GM10847 (cell line): Measurements from ENCODE around the gene PARP6.

Experiments
- POLR2A ChIP-seq: IDR thresholded peaks from 2 replicates; pipeline ENCODE4 v1.6.1; 2011; ENCODE audit not compliant: insufficient read length; ENCODE audit errors: extremely low read depth

PARP6 gene

GRCh38 chr15:72229076-72229946, 43.0 kb downstream of the PARP6 start:
- no peak for TF ChIP-seq POLR2A

GRCh38 chr15:72227720-72228119, 44.6 kb downstream of the PARP6 start:
- TF ChIP-seq POLR2A = no peak

DNA sequence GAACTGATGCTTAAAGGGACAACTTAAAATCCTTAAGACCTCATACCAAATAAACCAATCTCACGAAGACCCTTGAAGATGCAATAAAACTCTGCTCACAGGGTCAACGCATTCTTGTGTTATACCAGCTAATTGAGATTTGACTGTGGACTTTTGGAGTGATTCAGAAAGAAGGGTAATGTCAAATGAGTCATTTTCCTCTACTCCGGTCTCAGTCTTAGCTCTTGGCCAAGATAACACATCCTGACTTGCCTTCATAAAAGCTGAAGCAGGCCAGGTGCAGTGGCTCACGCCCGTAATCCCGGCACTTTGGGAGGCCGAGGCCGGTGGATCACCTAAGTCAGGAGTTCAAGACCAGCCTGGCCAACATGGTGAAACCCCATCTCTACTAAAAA, 45.2 kb downstream of the PARP6 start:
- TF ChIP-seq POLR2A = no peak

GRCh38 chr15:72223278-72223677, 49.1 kb downstream of the PARP6 start:
- TF ChIP-seq POLR2A = no peak

- TF ChIP-seq POLR2A = no peak
Measured at GRCh38 chr15:72222393-72222792, 50.0 kb downstream of the PARP6 start.

DNA sequence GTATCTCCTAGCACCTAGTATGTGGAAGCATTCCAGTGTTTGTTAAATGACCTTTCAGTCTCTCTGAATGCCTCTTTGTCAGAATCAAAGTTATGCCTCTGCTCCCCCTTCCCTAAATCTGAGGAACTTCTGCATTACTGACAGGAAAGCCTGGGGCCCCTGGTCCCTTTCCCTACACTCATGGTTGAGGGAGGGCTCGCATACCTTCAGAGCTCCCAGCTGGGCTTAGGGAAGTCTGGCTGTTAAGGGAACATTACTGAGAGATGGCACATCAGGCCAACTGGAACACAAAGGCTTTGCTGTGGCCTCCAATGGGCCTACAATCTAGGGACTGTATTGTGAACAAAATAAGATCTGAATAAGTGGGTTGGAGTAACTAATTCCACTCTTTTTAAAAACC, 51.7 kb downstream of the PARP6 start:
- no peak for TF ChIP-seq POLR2A

- TF ChIP-seq POLR2A = no peak
Measured at GRCh38 chr15:72217216-72217615, 55.1 kb downstream of the PARP6 start.

DNA sequence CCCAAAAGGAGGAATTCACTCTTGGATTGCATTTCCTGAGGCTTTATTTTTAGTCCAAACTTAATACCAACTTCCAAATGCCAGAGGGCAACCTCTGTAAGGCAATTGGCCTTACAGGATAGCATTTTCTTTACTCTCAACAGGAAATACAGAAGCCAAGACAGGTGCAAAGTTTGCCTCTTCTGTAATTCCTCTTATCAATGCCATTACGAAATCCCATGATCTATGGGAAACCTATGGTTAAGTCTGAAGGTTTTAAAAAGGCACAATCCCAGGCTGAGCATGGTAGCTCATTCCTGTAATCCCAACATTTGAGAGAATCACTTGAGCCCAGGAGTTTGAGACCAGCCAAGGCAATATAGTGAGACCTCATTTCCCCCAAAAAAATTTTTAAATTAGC, 56.3 kb downstream of the PARP6 start:
- TF ChIP-seq POLR2A = no peak

- TF ChIP-seq POLR2A = no peak
Measured at GRCh38 chr15:72207558-72208085, 64.7 kb downstream of the PARP6 start.

- no peak for TF ChIP-seq POLR2A
Measured at GRCh38 chr15:72206677-72207000, 65.7 kb downstream of the PARP6 start.

DNA sequence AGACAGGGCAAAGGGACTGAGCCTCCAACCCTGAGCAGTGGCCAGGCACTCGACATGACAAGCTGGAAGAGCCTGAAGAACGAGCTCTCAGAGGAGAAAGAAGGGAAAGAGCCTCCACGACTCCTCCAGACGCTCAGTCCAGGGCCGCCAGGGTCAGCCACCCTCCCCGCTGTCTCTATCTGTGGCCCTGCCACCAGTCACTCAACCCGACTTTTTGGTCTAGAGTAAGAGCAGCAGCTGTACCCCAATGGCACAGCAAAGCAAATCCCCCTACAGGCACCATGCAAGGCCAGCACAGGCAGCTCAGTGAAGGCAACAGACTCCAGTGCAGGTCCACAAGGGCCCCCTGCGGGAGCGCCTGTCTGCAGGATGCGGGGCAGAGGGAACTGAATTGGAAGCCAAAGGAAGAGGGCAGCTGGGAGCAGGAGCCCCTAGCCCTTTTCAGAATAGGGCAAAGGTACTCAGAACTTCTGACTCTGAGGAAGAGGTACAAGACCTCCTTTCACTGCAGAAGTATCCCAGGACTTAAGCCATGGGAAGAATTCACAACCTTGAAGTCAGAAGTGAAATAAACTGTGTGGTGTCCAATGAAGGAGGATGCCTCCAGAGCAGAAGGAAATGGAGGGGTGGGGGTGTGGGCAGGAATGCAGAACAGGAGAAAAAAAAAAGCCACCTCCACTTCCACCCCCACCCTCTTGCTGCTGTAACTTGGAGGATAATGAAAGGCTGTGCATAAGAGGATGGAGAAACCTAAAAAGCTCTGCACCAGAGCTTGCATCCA, 66.3 kb downstream of the PARP6 start:
- TF ChIP-seq POLR2A = no peak

DNA sequence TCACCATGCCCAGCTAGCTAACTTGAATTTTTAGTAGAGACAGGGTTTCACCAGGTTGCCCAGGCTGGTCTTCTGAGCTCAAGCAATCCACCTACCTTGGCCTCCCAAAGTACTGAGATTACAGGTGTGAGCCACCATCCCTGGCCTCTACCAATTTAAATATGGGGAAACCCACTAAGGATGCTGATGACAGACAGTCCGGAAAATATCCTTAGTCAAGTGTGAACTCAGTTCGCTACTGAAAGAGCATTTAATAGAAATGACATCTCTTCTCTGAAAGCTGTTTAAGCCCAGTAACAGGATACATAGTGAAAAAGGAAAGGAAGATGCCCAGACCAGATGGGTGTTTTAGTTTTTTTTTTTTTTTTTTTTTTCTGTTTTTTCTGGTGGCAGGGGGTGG, 67.1 kb downstream of the PARP6 start:
- no peak for TF ChIP-seq POLR2A

DNA sequence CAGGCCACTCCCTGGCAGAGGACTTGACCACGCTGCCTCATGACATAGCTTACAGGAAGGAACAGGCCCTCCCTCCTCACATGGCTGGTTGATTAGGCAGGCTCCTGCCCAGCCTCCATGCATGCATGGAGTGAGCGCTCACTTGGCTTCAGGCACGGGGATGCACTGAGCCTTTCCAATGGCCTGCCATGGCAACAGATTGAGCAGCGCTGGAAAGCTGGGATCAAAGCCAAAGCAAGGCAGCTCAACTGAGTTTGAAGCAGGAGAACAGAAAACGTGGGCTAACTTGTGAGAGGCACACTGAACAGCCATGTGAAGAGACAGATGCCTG, 68.9 kb downstream of the PARP6 start:
- no peak for TF ChIP-seq POLR2A

DNA sequence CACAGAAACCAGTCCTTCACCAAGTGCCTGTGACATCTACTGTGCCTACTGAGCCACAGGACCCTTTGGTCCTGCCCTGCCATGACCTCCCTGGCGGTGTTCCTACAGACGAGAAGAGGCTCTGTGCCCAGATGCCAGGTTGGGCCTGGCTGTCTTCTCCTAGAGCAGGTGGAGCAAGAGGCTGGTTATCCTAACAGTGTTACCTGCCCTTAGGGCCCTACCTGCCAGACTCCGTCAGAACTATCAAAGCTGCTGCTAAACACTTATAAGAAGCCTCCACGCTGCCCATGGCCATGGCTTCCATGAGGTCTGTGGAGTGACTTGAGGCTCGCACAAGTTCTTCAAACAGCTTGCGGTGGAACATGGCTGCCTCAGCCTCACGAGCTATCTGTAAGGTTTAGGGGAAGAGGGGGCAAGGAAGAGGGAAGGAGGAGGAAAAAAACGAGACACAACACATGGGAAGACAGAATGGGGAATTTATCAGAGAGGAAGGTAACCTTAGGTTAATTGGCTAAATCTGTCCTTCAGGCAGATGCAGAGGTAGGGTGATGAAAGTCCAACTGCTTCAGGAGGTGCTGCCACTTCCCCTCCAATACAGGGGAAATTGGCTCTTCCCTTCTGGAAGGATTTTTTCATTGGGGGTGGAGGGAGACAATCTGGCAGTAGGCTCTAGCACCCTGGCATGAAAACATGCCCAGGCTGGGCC, 69.4 kb downstream of the PARP6 start:
- TF ChIP-seq POLR2A = no peak

DNA sequence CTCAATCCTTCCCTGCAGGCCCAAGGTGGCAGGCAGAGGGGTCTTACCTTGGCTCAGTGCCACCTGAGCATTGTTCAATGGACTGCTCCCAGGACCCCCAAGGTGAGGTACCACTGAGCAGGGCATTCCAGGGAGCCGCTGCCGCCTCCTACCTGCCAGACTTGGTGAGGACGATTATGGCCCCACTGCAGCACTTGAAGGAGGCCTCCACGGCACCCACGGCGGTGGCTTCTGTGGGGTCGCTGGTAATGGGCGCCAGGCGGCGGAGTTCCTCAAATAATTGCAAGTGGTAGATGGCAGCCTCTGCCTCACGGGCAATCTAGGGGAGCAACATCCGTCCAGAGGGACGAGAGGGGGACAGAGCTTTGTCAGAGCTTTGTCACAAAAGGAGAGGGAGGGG, 70.1 kb downstream of the PARP6 start:
- TF ChIP-seq POLR2A = no peak
